Stimulated activated CD8-positive, alpha-beta memory T cell treated with anti-CD3 and anti-CD28 coated beads, Interleukin-7, amount 100 ng/mL, for 24 hours (primary cell): ENCODE results near the gene CRELD2.

Source experiments
- DNase-seq: peaks from one replicate; pipeline ENCODE4 v3.0.0-alpha.2; 2020; ENCODE audit warnings: low read depth

Gene CRELD2

GRCh38 chr22:49887702-49888101, 30.7 kb upstream of the CRELD2 start:
- no peak for DNase-seq

DNA sequence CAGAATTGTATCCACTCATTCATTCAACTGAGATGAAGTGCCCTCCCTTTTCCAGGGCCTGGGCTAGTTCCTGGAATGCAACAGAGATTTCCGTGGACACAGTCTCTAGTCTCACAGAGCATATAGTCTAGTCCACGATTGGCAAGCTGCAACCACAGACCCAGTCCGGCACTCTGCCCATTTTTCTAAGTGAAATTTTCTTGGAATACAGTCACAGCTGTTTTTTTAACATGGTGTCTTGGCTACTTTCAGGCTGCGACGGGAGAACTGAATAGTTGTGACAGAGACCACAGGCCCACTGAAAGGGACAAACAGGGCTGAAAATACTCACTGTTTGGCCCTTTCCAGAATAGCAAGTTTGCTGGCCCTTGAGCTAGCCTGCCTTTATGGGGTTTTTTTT, 29.4 kb upstream of the CRELD2 start:
- DNase-seq, result no peak

- no peak for DNase-seq
Observed at GRCh38 chr22:49892226-49892899, 26.1 kb upstream of the CRELD2 start.

DNA sequence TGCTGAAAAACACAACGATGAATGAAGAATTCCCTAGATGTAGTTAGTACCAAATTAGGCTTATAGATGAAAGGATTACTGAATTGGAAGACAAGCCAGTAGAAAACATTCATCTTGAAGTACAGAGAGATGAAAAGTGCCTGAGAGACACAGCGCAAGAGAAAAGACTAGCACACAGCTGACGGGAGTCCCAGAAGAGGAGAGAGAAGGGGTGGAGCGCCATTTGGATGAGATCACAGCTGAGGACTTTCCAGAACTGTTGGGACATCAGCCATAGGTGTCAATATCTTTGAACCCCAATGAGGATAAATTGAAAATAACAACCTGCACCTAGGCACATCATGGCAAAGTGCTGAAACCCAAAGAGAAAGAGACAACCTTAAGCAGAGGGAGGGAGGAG, 25.4 kb upstream of the CRELD2 start:
- DNase-seq, result no peak

DNA sequence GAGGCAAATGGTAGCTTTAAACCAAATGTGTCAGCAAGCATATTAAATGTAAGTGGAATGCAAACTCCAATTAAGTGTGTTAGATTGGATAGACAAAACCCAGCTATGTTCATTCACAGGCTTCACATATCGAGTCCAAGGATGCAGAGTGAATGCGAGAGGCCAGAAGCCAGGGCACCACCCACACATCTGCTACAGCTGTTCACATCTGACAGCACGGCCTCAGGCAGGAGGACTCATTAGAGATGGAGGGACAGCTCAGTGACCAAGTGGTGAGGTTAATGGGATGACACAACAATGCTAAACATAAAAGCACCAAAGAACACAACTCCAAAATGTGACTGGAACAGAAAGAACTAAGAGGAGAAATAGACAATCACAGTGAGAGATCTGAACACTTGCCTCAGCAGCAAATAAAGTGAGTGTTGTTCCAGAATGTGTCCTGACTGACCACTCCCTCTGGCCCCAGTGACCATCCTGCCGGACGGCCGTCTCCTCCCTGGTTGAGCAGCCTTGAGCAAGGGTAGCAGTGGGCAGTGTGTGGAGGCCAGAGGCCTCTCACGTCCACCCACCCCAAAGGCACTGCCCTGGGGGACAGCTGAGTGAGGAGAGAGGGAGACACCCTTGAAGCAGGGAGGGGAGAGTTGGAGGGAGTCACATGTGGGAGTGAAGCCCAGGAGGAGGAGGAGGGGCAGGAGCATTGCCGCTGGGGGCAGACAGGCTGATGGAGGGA, 23.9 kb upstream of the CRELD2 start:
- DNase-seq, result no peak

- no peak for DNase-seq
Observed at GRCh38 chr22:49896201-49896600, 22.2 kb upstream of the CRELD2 start.

GRCh38 chr22:49897015-49897684, 21.3 kb upstream of the CRELD2 start:
- no peak for DNase-seq

- DNase-seq, result no peak
Observed at GRCh38 chr22:49899530-49899929, 18.9 kb upstream of the CRELD2 start.

GRCh38 chr22:49900441-49901230, 17.8 kb upstream of the CRELD2 start:
- DNase-seq, result no peak

DNA sequence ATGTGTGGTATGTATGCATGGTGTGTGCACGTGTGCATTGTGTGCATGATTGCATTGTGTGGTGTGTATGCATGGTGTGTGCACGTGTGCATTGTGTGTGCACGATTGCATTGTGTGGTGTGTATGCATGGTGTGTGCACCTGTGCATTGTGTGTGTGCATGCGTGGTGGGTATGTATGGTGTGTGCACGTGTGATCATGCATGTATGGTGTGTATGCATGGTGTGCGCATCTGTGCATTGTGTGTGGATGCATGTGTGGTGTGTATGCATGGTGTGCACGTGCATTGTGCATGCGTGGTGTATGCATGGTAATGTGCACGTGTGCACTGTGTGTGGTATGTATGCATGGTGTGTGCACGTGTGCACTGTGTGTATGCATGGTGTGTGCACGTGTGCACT, 17.0 kb upstream of the CRELD2 start:
- DNase-seq, result no peak

- DNase-seq, result no peak
Observed at GRCh38 chr22:49903322-49904039, 15.0 kb upstream of the CRELD2 start.

- no peak for DNase-seq
Observed at GRCh38 chr22:49904040-49904369, 14.4 kb upstream of the CRELD2 start.

GRCh38 chr22:49905465-49905864, 13.0 kb upstream of the CRELD2 start:
- DNase-seq, result no peak

DNA sequence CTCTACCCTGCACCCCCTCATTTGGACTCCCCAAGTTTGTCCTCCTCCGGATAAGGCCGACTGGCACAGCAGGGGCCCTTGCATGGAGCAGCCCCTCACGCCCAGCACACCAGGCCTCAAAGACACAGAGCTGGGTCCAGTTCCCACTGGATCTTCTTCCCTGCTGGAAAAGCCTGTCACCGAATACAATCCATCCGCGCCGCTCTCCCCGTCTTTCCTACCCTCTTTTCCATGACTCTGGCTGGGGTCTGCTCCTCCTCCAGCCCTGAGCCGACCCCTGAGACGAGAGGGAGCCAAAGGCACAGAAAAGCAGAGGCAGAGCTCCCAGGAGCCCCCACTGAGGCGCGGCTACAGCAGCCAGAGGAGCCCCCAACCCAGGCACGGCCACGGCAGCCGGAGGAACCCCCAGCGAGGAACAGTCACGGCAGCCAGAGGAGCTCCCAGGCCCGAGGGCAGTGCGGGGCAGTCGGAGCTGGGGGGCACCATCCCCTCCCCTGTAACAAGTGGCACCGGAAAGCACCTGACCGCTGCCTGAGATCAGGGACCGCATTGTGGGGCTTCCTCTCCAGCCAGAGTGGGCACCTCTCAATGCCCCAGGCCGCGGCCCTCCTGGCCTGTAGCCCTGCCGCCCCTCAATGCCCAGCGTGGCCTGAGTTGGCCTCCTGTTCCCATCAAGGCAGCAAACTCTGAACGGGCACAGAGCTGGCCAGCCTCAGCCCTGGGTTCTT, 12.2 kb upstream of the CRELD2 start:
- DNase-seq, result no peak

DNA sequence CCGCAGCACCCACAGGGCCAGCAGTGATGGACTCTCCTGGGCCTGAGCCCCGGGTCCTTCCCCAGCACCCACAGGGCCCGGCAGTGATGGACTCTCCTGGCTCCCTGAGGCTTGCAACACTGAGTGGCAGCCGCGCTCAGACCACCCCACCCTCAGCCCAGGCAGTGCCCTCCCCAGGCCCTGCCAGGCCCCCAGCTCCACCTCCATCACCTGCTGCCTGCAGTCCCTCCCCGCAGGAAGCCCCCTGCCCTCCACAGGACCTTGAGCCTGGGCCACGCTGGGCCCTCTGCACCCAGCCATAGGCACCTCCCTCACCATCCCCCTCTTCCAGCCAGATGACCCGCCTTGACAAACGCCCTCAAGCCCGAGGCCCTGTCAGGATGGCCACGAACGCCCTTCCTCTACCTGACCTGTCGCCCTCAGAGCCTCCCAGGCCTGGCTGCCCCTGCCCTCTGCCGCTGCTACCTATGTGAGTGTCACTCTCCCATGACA, 11.6 kb upstream of the CRELD2 start:
- no peak for DNase-seq

- no peak for DNase-seq
Observed at GRCh38 chr22:49907807-49908206, 10.6 kb upstream of the CRELD2 start.

GRCh38 chr22:49909476-49910205, 8.8 kb upstream of the CRELD2 start:
- no peak for DNase-seq

- DNase-seq, result no peak
Observed at GRCh38 chr22:49910229-49911155, 7.9 kb upstream of the CRELD2 start.
